Activated naive CD4-positive, alpha-beta T cell treated with Interleukin-2 at 50 U/mL for 16 hours (primary cell): Measurements from ENCODE around the gene LHX3.

Source experiments
- DNase-seq: peaks from one replicate; pipeline ENCODE4 v3.0.0-alpha.2; 2020

Gene LHX3

DNA sequence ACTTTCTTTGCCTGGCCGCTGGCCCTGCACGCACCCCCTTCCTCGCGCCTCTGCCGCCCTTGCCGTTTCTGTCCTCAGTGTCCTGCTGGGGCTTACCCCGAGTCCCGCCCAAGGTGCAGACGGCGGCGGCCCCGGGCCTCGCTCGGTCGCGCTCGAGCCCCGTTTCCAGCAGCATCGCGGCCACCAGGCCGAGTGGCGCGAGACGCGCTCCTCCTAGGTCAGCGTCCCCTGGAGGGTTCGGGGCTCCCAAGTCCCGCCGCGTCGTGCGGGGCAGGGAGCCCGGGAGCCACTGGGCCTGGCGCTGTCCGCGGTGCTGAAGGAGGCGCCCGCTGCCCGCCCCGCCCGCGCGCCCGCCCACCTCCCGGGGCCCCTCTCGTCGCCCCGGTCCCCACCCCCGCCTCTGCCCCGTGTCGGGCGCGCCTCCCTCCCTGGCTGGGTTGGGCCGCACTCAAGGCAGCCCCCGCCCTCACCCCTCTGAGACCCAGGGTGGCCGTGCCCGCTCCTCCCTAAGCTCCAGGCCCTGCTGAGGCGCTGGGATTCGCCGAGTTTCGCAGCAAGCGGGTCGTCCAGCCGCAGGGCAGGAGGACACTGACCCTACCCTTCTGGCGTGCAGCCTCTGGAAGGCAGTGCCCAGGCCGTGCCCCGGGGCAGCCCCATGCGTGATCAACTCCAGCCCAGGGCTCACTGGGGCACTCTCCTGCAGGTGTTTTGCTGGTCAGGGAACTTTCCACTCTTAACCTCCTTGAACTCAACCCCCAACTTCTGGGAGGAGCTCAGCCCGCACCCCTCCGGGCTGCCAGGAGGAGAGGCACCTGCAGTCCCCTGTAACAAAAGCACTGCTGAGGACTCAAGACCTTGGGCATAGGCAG lies at the start of gene LHX3:
LHX3 (minus strand) TSS at position 291 of the 869 bp plus-strand sequence; CDS start at position 175, 116 bp downstream.
- no peak for DNase-seq

DNA sequence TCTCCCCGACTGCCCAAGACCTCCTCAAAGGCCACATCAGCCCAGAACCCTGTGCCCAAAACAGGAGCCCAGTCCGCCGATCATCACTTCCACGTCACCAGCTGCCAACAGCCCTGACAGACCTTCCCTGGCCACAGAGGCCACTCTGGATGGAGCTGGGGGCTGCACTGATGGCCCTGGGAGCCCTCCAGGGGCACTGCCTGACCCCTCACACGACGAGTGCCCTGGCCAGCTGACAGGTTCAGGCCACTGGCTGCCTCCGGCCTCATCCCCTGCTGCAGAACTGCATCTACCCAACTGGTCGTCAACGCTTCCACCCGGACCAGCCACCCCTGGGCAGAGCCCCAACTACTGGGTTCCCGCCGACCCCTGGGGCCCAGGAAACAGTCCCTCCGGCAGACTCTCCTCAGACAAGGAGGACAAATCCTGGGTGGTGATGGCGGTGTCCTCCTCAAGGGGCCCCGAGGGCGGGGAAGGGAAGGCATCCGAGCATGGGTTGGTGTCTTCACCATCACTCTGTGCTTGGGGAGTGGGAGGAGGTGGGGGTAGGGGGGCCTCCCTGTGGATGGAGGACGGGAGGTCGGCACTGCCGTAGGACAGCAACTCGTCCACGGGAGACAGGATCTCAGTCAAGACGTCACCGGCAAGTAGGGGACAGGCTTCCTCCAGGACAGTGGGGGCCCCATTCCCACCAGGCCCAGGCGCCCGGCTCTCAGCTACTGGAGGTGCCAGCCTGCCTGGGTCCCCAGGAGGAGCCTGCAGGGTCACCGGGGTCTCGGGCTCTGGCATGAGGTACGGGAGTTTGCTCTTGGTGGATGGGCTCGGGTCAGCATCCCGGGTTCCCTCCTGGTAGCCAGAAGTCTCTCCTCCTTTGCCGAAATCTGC lies 48.6 kb upstream of the LHX3 start:
- no peak for DNase-seq

GRCh38 chr9:136252846-136253245 lies 47.9 kb upstream of the LHX3 start:
- no peak for DNase-seq

GRCh38 chr9:136252281-136252680 lies 47.4 kb upstream of the LHX3 start:
- DNase-seq: no peak

GRCh38 chr9:136251264-136252115 lies 46.6 kb upstream of the LHX3 start:
- DNase-seq: no peak

- no peak for DNase-seq
Measured at GRCh38 chr9:136250676-136251075, 45.7 kb upstream of the LHX3 start.

- no peak for DNase-seq
Measured at GRCh38 chr9:136249877-136250559, 45.1 kb upstream of the LHX3 start.

DNA sequence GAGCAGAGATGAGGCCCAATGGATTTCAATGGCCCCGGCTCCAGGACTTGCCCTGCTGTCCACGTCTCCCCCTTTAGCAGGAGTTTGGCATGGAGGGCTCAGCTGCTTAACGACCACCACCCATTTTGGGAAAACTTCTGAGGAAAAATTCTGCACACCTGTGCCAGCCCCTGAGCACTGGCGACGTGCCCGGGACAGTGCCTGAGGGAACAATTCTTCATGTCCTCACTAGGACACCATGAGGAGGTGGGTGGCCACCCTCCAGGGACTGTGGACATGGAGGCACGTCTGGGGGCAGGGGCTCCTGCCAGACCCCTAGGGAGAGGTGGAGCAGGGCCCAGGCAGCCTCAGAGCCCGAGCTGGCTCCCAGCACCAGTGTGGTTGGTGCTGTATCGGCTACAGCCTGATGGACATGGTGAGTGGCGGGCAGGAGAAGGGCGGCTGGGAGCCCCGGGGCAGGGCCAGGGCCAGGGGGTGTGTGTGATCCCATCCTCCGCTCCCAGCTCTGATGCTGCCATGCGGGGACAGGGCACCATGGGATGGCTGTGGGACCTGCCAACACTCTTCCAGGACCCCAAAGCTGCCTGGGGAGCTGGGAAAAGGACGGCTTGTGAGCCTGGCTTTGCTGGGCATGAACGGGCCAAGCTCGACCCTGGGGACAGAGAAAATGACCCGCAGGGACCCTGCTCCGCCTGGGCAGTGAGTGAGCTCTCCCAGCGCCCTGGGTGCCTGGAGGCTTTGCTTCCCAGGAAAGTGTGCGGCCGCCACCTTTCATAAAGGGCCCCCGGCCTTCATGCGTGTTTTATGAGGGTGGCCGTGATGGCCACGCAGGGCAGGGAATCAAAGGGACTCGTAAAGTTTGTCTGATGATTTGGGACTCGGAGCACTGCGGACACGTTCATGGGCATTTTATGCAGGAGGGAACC lies 44.3 kb upstream of the LHX3 start:
- DNase-seq: no peak

- DNase-seq: no peak
Measured at GRCh38 chr9:136247947-136248637, 43.2 kb upstream of the LHX3 start.

- no peak for DNase-seq
Measured at GRCh38 chr9:136247551-136247916, 42.6 kb upstream of the LHX3 start.

- no peak for DNase-seq
Measured at GRCh38 chr9:136246849-136247550, 42.1 kb upstream of the LHX3 start.

- peak; percentile 80 for DNase-seq
Measured at GRCh38 chr9:136245219-136246150, 40.6 kb upstream of the LHX3 start, which contains the start of gene QSOX2. Gene QSOX2 (minus strand): TSS chr9:136245812. CDS start chr9:136245803, 9 bp downstream.

DNA sequence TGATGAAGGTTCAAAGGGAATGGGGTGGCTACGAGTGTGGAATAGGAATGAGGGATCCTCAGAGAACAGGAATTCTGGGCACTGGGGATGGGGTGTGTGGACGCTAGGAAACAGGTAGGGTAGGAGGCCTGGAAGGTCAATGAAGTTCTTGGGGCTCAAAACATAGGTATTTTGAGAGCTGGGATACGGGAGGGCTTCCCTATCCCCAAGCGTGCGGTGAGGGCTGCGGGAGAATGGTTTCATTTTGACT lies 40.0 kb upstream of the LHX3 start:
- no peak for DNase-seq

- peak; percentile 74 for DNase-seq
Measured at GRCh38 chr9:136244122-136244968, 39.4 kb upstream of the LHX3 start.

DNA sequence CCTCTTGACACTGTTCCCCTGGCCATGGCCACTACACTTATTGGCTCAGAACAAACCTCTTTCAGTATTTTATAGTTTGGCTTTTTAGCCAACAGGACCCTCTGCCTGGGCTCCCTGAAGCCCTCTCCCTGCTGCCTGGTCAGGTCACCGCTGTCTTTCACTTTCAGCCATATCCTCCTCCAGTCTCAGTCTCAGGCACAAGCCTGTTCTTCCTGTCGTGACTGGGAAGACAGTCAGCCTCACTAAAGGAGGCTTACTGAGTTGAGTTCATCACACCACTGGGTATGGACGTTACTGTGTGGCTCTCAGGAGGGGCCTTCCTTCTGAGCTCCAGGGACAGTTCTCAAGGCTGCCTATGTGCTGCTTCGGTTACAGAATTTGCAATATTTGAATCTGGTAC lies 38.7 kb upstream of the LHX3 start:
- no peak for DNase-seq

DNA sequence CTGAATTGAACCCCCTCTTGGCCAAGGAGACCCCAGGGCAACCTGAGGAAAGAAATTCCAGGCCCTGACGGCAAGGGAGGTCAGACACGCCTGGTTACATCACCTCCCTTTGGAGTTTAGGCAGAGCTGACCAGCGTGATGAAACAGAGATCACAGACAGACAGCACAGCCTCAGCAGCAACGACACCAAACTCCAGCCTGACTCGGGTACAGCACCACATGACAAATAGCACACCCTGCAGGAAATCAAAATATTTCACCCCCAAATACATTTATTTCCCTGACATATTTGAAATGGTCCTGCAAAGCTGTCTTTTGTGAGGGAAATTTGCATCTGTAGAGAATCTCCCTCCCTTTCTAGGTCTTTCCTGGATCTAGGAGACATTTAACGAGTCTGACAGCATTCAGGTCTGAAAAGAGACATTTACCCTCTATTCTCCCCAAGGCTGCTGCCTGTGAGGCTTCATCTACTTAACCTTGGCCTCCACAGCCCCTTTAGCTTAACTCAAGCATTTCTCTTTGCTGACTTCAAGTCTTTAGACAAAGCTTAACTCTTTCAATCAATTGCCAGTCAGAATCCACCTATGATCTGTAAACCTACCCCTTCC lies 38.1 kb upstream of the LHX3 start:
- DNase-seq: no peak

GRCh38 chr9:136242248-136242647 lies 37.3 kb upstream of the LHX3 start:
- DNase-seq: no peak
